IPS-11a (cell line): ENCODE results near the gene C20orf144.

ENCODE experiments used
- H3K4me3 ChIP-seq: one replicate; pipeline ENCODE4 v1.5.1; 2013; ENCODE audit warnings: low read depth, low read length, control low read depth

The C20orf144 gene

GRCh38 chr20:33664085-33664761 is 2.1 kb downstream of the C20orf144 start:
- peak overlapping the region; percentile 83 for H3K4me3 ChIP-seq

DNA sequence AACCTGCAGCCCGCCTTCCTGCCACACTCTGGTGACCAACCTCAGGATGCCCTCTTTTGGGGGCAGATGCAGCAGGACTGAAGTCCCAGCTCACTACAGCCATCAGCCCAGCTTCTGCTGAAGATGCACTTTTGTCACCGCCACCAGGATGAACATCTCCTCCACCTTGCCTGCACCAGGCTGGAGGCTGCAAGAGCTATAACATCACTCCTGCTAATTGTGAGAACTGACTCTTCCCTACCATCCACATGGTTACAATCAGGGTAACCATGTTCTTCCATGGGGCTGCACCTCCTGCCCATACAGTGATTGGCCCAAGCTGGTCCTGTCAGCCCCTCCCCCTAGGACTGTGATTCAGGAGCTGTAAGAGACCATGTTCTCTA is 2.6 kb downstream of the C20orf144 start:
- no peak overlapping the region for H3K4me3 ChIP-seq

DNA sequence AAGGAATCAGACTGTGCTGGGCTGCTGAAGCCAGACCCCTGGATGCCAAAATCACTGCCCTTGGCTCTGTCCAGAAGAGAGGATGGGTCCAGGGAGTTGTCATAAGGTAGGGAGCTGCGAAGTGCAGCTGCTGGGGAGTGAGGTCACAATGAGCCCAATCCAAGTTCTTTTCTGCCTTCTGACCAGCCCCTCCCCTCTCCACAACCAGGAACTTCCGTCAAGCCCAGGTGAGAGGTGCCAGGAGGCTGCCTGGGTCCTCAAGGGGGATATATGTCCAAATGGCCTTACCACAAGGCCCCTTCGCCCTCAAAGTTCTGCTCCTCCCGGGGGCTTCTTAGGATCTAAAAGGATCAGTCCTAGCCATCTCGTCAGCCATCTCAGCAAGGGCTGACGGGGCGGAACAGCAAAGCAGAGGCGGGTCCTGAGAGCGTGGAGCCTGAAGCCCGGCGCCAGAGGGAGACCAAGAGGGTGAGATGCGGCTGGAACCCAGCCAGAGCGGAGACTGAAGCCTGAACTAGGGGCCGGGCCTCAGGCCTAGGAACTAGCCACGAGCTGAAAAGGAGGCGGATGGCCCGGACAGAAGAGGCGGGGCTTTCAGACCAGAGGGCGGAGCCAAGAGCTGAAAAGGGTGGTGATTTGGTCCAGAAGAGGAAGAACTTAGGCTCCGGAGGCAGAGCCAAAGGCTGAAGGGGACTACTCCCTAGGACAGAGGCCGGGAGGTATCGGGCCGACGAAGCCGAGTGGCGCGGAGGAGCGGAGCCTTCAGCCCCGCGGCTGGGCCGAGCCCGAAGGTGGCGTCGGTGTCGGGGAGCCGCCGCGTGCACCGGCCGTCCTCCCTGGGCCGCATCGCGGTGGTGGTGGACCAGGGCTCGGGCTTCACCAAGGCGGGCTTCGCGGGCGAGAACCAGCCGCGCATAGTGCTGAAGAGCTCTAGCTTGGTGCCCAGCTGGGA is 4.4 kb downstream of the C20orf144 start, which contains the start of gene ACTL10:
Gene ACTL10, plus strand, starts transcription at position 651 of the 952 bp plus-strand sequence. CDS start 555 bp downstream, outside the sequence.
- peak within 1 kb of the TSS; percentile 24 for H3K4me3 ChIP-seq

DNA sequence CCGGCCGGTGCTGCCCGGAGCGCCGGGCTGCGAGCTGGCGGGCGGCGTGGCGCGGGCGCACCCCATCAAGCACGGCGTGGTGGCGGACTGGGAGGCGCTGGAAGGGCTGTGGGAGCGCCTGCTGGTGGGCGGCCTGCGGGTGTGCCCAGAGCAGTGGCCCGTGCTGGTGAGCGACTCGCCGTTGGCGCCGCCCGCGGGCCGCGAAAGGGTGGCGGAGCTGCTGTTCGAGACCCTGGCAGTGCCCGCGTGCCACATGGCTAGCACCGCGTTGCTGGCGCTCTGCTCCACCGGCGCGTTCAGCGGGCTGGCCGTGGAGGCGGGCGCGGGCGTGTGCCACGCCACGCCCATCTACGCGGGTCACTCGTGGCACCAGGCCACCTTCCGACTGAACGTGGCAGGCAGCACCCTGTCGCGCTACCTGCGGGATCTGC is 5.1 kb downstream of the C20orf144 start:
- H3K4me3 ChIP-seq = peak overlapping the region; percentile 24

- H3K4me3 ChIP-seq = peak overlapping the region; percentile 24
Measured at GRCh38 chr20:33667676-33668465, 5.7 kb downstream of the C20orf144 start.

DNA sequence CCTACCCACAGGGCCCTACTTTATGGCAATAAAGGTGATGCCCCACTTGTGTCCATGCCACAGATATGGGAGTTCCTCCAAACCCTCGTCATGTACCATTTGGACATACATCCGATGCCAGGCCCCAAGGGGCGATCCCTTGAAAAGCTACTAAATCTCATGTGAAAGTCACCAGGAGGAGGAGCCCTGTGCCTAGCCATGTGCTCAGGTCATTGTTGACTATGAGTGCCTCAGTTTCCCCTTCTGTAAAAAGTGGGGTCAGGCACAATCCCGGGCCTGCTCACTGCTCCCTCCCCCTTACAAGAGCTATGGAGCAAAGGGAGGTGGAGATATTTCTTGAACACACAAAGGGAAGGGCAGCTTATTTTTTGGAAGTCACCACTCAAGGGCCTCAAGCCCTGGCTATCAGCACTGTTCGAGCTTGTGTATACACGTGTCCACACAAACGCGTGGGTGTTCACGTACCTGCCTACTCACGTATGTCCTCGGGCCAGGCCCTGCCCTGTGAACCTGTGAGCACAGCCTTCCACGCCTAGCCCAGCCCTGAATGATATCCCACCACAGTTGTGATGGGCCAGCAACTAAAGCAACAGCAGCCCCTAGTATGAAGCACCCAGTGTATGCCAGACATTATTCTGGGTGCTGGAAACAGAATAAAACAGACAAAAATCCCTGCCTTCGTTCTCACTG is 6.5 kb downstream of the C20orf144 start:
- no peak overlapping the region for H3K4me3 ChIP-seq

- H3K4me3 ChIP-seq = no peak overlapping the region
Measured at GRCh38 chr20:33669224-33669623, 7.1 kb downstream of the C20orf144 start.

GRCh38 chr20:33669873-33670640 is 7.9 kb downstream of the C20orf144 start:
- H3K4me3 ChIP-seq = no peak overlapping the region

DNA sequence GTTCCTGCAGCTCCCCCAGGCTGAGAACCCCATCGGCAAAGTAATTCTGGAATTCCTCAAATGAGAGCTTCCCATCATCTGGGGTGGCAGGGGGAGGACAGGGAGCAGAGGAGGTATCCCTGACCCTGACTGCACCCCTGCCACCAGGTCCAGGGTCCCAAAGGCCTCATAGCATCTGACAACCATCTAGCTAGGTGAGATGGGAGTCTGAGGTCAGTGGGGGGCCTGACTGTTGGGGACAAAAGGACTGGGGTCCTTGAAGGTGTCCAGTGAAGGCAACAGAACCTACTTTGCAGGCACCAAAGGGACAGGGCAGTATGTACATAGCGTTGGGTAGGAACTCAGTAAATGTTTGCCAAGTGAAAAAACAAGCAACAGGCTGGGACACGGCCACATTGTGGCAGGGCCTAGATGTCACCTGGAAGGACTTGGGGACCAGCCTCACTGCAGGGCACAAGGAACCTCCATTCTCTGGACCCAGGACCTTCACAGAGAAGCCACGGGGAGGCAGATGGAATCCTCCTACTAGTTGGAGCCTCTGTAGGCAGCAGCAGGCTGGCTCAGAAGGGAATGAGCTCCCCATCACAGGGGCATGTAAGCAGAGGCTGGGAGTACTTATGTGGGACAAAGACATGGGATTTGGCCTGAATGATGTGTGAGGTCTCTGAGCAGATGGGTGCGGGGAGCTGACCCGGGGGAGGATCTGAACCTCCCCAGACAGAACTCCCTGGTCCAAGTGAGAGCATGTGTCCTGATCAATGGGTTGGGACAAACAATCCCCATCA is 8.8 kb downstream of the C20orf144 start:
- no peak overlapping the region for H3K4me3 ChIP-seq

DNA sequence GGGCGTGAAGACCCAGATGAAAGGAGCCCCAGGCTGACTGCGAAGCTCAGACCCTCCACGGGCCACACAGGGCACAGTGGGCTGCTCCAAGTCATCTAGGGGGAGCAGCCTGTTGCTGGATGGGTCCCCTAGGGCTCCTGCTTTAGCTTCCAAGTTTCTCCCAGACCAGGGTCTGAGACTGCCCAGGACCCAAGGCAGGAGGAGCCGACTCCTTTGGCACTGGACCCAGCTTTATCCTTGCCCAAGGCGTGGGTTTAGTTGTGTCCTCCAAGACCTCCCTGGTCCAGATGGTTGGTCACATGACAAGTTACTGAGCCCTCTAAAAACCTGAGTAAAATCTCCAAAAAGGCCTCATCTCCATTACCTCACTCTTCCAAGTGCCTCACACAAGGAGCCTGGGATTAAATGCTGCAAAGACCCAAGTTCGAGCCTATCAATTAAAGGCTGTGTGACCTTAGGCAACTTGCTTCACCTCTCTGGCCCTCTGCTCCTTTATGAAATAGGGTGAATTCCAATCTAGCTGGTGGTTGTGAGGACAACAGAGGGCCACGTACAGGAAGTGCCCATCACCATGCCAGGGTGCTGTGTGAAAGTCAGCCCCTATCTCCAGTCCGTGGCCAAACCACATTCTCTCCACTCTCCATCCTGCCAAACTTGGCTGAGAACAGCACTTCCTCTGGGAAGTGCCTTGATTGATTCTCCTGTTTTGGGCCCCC is 9.6 kb downstream of the C20orf144 start:
- H3K4me3 ChIP-seq = no peak overlapping the region

- H3K4me3 ChIP-seq = no peak overlapping the region
Measured at GRCh38 chr20:33672426-33673113, 10.4 kb downstream of the C20orf144 start.

- H3K4me3 ChIP-seq = peak overlapping the region; percentile 62
Measured at GRCh38 chr20:33673114-33673409, 10.9 kb downstream of the C20orf144 start.

DNA sequence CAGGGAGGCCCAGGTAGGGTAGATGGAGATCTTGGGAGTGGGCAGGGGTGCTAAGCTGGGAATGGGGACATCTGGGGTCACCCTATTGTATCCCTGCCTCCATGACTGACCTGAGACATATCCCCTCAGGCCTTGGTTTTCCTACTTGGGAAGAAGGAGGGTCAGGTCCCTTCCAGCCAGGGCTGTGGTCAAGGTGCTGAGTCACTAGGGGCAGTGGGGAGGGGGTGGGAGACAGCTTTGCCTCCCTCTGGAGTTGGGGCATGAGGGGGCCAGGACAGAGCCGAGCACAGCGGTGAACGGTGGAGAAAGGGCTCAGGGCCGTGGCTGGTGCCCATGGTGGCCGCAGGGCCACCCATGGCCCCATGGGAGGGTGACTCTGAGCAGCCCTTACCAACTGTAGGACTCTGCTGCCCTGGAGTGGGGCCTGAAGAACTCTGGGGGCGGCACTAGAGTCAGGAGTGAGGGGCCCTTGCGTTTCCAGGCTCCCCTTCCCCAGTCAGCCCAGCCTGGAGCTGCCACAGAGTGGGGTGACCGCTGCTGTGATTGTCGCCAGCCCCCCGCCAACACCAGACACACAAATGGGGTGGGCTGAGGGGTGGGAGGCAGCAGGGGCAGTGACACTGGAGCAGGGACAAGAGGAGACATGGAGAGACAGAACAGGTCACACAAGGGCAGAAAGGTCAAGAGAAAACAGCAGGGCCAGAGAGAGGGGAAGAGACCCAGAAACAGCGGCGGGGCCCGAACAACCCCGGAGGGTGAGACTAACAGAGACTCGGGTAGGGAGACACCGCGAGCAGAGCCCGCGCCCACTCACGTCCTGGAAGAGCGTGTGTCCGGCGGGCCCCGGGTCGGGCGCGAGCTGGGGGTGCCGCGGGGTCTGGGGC is 11.5 kb downstream of the C20orf144 start:
- H3K4me3 ChIP-seq = peak overlapping the region; percentile 62

DNA sequence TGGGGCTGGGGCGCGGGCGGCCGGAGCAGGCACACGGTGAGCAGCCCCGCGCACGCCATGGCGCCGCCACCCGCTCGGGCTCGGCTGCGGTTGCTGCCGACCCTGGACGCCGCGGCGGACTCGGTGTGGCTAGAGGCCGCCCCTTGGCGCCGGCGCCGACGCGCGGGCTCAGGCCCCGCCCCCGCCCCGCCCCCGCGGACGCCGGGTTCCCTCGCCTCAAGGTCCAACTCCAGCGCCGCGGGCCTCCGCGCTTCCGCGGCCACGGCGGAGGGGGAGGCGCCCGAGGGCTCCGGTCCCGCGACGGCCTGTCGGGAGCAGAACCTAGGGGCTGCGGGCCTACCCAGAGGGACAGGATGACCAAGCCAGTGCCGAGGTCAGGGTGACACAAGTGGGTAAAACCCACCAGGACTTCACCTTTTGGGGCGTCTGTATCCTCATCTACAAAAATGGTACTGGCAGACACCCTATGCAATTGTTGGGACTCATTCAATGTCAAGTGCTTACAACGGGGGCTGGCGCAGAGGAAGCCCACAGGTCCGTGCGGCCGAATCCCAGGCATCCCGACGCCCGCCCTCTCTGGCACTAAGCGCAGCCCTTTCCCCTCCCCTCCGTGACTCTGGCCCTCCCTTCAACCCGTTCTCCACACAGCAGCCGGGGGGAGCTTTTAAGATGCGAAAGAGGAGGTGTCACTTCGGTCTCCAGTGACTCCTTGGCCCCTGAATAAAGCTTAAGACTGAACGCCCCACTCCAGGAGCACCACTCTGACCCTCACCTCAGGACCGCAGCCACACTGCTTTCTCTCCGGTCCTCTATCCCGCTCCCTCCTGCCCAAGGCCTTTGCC is 12.4 kb downstream of the C20orf144 start, which contains the start of gene NECAB3:
Gene NECAB3, minus strand, starts transcription at position 135 of the 842 bp plus-strand sequence. Its CDS starts 76 bp downstream, at position 59.
- H3K4me3 ChIP-seq = peak within 1 kb of the TSS; percentile 62

- no peak overlapping the region for H3K4me3 ChIP-seq
Measured at GRCh38 chr20:33675136-33675959, 13.2 kb downstream of the C20orf144 start.
